Body of pancreas (tissue), 4 donors: ENCODE measurements around the gene CEP95.

ENCODE experiments used
- CTCF ChIP-seq, 7 experiments: fragments of 450-650 bp in 4 of 7; fragments of 200-600 bp in 3 of 7; sonication (generic) in 3 of 7; IDR thresholded peaks; one replicate each; pipeline ENCODE4 v1.5.1; 2016 to 2019; ENCODE audit warnings: antibody characterized with exemption in 7 of 7
- POLR2A ChIP-seq, 3 donors: fragments of 450-650 bp; IDR thresholded peaks; one replicate each; pipeline ENCODE4 v1.6.1; 2016; ENCODE audit warnings: antibody characterized with exemption in 3 of 3, mild to moderate bottlenecking in 2 of 3

- no peak for TF ChIP-seq CTCF (IDR thresholded peaks at IDR 0.05)
- TF ChIP-seq POLR2A (IDR thresholded peaks at IDR 0.05), result no peak
Observed at GRCh38 chr17:64533784-64534183, 27.0 kb downstream of the CEP95 start.
